GM18858 (cell line): ENCODE measurements around the gene TLE7.

Source experiments
- ATAC-seq: cut with Tn5 transposase; IDR thresholded peaks from one replicate; pipeline ENCODE4 v1.9.1; 2021; ENCODE audit not compliant: unreplicated experiment

TLE7 gene

GRCh38 chr16:71442051-71442440, at the start of gene TLE7:
TSS of gene TLE7 (minus strand) at chr16:71442054. CDS start at chr16:71433324, 8,730 bp downstream.
- ATAC-seq: no peak

DNA sequence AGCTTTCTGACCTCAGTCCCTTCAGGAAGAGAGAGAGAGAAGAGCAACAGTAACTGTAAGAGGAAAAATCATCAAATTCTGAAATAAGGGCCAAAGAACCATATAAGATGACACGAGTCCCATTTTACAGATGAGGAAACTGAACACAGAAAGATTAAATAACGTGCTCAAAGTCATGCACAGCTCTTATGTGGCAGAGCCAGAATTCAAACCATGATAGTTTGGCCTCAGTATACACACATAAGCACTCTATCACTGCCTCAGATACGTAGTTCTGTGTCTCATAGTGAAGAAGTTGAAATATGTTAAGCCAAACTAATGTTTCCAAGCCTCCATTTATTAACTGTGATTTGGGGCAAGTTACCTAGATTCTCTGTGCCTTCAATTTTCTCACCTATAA, 49.2 kb upstream of the TLE7 start:
- no peak for ATAC-seq

DNA sequence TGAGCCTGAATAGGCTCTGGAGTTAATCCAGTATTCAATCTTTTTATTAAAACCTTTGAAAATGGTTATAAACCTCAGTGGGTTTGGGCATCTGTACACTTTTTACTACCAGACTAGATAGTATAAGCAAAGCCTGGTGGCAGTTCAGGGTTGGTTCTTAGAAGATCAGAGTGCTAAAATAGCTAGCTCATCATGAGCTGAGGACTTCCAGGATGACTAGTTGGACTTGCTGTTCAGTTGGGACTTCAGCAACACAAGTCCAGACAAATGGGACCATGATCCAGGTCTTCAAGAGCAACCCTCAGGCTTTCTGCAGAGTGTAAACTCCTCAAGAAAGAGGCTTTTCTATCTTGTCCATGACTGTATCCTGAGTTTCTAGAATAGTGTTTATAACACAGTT, 48.5 kb upstream of the TLE7 start:
- no peak for ATAC-seq

DNA sequence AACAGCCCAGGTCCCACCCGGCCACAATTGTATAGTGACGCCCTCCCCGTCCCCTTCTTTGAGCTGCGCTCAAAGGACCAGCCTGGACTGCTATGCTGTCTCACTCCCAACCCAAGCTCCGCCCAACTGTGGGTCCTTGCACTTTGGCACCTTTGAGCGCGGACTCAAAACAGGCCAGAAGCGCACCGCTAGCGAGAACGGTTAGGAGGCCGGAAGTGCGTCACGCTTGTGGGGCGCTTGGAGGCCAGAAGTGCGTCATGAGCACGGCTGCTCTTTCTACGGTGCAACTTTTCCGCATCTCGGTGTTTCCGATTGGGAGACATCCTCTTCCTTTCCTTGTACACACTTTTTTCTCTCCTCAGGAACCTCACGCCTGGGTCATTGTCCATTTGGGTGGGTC, 47.3 kb upstream of the TLE7 start, which contains the start of gene ZNF19:
Gene ZNF19, minus strand, starts transcription at position 203 of the 400 bp plus-strand sequence. CDS start 7,210 bp downstream, outside the sequence.
- ATAC-seq: no peak

GRCh38 chr16:71484006-71484893, 42.4 kb upstream of the TLE7 start:
- ATAC-seq: peak; percentile 81

- ATAC-seq: no peak
Observed at GRCh38 chr16:71482569-71482968, 40.7 kb upstream of the TLE7 start.

DNA sequence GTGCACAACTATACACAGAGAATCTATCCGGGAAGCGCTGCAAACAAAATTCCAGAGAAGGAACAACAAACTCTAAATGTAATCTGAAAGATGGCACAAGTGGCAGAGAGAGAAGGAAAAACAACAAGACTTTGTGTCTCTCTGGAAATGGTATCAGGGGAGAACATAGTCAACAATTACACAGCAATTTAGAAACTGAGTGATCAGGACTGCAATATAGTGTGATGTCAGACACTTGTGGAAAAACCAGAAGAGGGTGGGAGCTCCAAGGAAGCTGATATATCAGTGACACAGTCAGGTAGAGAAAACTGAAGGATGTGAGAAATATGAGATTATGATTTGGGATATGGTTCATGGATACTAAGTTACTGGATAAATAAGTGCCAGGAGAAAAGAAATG, 39.1 kb upstream of the TLE7 start:
- no peak for ATAC-seq

GRCh38 chr16:71479420-71479819, 37.6 kb upstream of the TLE7 start:
- ATAC-seq: no peak

DNA sequence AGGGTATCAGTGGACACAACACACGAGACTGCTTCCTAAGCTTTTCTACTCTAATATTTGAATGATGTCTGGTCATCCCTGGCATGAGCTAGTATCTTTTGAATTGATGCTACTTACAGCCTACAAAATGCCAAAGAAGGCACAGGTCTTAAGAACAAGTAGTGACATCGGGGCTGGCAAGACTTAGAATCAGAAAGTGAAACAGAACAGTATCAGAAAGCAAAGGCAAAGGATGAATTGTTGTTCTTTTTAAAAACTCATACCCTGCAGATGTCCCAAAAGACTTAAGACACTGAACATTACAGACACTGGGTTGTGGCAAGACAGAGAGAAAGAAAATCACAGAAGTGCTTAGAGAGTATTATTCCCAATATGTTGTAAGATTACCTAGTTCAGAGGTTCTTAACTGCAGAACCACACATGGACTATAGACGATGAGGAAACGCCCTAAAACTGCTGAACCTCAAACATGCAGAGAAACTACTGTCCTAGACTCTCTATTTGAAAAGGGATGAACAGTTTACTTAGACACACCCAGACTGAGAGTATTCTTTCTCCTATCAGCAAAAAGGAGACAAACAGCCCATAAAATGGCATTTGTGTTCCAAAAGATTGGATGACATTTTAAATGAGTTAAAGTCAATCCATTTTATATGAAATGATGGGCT, 34.7 kb upstream of the TLE7 start:
- ATAC-seq: no peak

DNA sequence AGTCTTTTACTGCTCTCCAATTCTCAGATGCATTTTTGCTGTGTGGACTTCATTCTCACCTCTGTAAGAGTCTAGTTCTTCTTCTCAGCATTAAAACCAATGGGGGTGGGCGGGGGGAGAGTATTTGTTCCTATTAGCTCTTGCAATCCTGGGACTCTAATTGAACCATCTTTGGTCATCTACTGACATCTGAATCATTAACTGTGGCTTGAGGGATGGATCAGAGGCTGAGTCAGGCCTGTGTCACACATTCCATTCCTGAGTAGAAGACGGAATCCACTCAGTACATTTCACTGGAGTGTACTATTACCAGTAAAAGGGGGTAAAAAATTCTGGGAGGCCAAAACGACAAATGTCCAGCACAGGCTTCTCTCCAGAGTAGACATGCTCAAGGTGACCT, 33.0 kb upstream of the TLE7 start:
- ATAC-seq: no peak

DNA sequence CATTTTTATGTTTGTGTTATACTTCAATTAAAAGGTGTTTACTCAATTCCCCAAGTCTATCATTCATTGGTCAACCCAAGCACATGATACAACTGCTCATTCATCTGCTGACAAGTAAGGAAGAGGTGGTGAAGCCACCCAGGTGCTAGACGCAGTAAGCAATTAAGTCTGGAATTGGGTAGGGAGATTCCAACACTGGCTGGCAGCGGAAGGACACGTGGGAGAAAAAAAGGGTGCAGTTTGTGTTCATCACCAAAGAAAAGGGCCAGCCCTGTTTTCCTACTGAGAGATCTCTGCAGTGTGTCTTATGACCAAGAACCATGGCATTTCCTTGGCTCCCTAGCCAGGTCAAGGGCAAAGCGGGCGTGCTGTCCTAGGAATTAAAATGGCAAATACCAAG, 32.0 kb upstream of the TLE7 start:
- ATAC-seq: no peak

- no peak for ATAC-seq
Observed at GRCh38 chr16:71472931-71473330, 31.1 kb upstream of the TLE7 start.

- no peak for ATAC-seq
Observed at GRCh38 chr16:71472051-71472450, 30.2 kb upstream of the TLE7 start.

DNA sequence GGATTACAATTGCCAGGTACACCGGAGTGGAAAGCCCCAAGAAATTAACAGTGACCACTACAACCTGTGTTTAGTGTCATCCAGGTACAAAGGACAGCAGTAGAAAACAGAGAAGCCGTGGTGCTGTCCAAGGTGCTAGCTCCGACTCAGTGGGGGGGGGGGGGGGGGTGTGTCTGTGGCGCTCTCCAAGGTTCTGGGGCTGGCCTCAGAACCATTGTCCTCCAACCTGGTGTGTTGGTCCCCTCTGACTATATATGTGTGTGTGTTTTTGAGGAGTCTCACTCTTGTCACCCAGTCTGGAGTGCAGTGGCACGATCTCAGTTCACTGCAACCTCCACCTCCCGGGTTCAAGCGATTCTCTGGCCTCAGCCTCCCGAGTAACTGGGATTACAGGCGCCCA, 26.0 kb upstream of the TLE7 start:
- no peak for ATAC-seq

- ATAC-seq: no peak
Observed at GRCh38 chr16:71464231-71464630, 22.4 kb upstream of the TLE7 start.

GRCh38 chr16:71461686-71462648, 20.1 kb upstream of the TLE7 start, which contains the start of gene ZNF23:
TSS of gene ZNF23 (minus strand) at chr16:71462247. CDS start at chr16:71456796, 5,451 bp downstream.
- ATAC-seq: peak; percentile 88

DNA sequence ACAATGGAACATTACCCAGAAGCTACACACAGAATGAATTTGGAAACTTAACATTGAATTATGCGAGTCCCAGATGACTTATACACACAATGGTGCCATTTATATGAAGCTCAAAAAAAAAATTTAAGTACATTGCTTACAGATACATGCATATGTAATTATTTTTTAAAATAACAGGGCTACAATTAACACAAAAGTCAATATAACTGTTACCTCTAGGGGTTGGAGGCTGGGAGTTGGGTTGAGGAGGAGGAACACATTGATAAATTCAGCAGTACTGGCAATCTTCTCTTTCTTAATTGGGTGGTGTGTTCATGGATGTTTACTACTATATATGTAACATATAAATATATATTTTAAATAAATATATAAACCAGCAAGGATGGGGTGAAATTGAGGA, 19.1 kb upstream of the TLE7 start:
- ATAC-seq: no peak

DNA sequence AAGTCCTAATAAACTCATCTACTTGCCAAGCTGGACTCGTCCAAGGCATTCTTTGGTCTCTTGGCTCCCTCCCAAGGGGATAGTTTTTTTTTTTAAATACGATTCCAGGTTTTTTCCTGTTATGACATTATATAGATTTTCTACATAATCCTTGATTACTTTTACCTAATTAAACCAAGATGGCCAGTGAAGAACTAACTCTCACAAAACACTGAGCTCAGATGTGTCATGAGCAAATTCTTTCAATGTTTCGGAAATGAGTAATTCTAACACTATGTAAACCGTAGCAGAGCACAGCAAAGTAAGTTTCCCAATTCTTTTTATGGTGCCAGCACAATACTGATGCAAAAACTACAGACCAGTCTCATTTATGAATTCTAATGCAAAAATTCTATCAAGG, 18.4 kb upstream of the TLE7 start:
- no peak for ATAC-seq

- ATAC-seq: no peak
Observed at GRCh38 chr16:71459510-71459909, 17.7 kb upstream of the TLE7 start.

DNA sequence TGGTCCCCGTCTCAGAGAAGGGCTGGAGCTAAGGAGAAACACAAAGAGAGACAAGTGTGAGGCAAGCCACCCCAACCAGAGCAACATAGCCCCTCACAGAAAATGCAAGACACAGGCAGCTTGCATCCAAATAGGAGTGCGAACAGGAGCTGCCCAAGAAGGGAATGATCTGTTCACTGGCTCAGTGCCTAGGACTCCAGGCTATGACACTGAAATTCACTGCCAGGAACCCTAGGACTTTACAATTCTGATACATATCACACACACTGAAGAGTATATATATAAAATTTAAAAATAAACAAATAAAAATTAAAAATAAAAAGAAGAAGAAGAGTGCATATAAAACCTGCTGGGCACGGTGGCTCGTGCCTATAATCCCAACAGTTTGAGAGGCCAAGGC, 14.9 kb upstream of the TLE7 start:
- no peak for ATAC-seq

DNA sequence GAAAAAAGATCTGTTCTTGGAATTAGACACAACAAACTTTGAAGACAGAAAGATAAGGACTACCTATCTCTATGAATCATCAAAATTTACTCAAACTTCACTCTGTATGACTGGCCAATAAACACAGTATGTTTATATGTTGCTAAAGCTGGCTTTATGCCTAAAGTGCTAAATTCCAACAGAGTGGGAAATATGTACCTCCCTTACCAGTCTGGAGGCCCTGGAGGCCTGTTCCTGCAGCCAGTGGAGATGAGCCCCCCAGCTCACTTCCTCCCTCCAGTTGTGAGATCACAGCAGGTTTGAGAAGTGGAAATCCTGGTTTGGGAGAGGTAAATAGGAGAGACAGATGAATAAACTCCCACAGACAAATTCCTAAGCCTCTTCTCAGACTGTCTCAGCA, 11.2 kb upstream of the TLE7 start:
- no peak for ATAC-seq
